H1 (cell line): ENCODE data around the gene KCNMB4. TPM values are rescaled to one million over a fixed set of nuclear protein-coding genes. Genes with fewer than 3 reads are reported as not detected.

Experiments used
- CTCF ChIA-PET: fragments of 300-600 bp; sonication (Branson Sonifier 250); formaldehyde crosslinking; loops from one replicate; lab custom pipeline; 2021; ENCODE audit not compliant: partially characterized antibody; lab: Charles Lee
- POLR2A ChIA-PET: fragments of 300-600 bp; sonication (Branson Sonifier 250); formaldehyde crosslinking; loops from one replicate; lab custom pipeline; 2021; ENCODE audit warnings: inconsistent platforms; ENCODE audit not compliant: partially characterized antibody; lab: Charles Lee
- DNase-seq, 2 experiments: peaks; one replicate each; pipeline versions ENCODE4 v3.0.0 to v3.0.0-alpha.2; 2010 to 2022; ENCODE audit warnings: low spot score in 2 of 2, low read depth in 1 of 2, mixed read lengths in 1 of 2
- FAIRE-seq: peaks from 2 replicates; lab custom pipeline; 2011; peaks lifted over from hg19 to GRCh38; lab: Jason Lieb, UNC
- H2AFZ ChIP-seq: 2 replicates; pipeline ENCODE4 v1.8.1; 2012; ENCODE audit warnings: low read length, inconsistent platforms
- H2AK5ac ChIP-seq: 2 replicates; pipeline ENCODE4 v1.6.1; 2013; ENCODE audit warnings: low read depth, low read length
- H2BK120ac ChIP-seq: replicated peaks from 2 replicates; pipeline ENCODE3; 2013; ENCODE audit warnings: low read depth, low read length, inconsistent platforms
- H2BK12ac ChIP-seq: 2 replicates; pipeline ENCODE4 v1.6.1; 2013; ENCODE audit warnings: low read depth, low read length
- H2BK15ac ChIP-seq: 2 replicates; pipeline ENCODE4 v1.6.1; 2013; ENCODE audit warnings: low read length
- H2BK20ac ChIP-seq: 2 replicates; pipeline ENCODE4 v1.6.1; 2013; ENCODE audit warnings: low read length
- H2BK5ac ChIP-seq: 2 replicates; pipeline ENCODE4 v1.6.1; 2013; ENCODE audit warnings: low read depth, low read length
- H3K14ac ChIP-seq: 2 replicates; pipeline ENCODE4 v1.6.1; 2013; ENCODE audit warnings: inconsistent platforms; ENCODE audit not compliant: insufficient read length
- H3K18ac ChIP-seq: 2 replicates; pipeline ENCODE4 v1.6.1; 2013; ENCODE audit warnings: low read length; ENCODE audit errors: extremely low read depth
- H3K23ac ChIP-seq: 2 replicates; pipeline ENCODE4 v1.6.1; 2013; ENCODE audit warnings: inconsistent platforms; ENCODE audit not compliant: insufficient read length
- H3K23me2 ChIP-seq: 2 replicates; pipeline ENCODE4 v1.6.1; 2013; ENCODE audit warnings: low read depth, low read length
- H3K27ac ChIP-seq: 2 replicates; pipeline ENCODE4 v1.6.1; 2011; ENCODE audit warnings: low read depth, low read length, inconsistent platforms
- H3K27me3 ChIP-seq, 4 experiments: replicated peaks in 1 of 4; 1 replicate in 1 of 4; 2 replicates in 3 of 4; pipeline versions ENCODE4 v1.6.1 to v1.8.1; 2011 to 2013; ENCODE audit warnings: low read length in 3 of 4, mild to moderate bottlenecking in 3 of 4, inconsistent platforms in 2 of 4, mixed read lengths in 2 of 4, moderate library complexity in 1 of 4; ENCODE audit not compliant: control insufficient read depth in 3 of 4, insufficient read depth in 3 of 4; ENCODE audit errors: extremely low read depth in 1 of 4
- H3K36me3 ChIP-seq, 4 experiments: 2 replicates each; pipeline versions ENCODE4 v1.6.1 to v1.8.1; 2011 to 2013; ENCODE audit warnings: mild to moderate bottlenecking in 4 of 4, low read length in 3 of 4, moderate library complexity in 2 of 4, control low read depth in 1 of 4, inconsistent platforms in 1 of 4; ENCODE audit not compliant: insufficient read depth in 4 of 4, control insufficient read depth in 2 of 4
- H3K4ac ChIP-seq: replicated peaks from 2 replicates; pipeline ENCODE3; 2013; ENCODE audit warnings: low read length, low read depth, mixed read lengths, inconsistent platforms; ENCODE audit not compliant: insufficient read length
- H3K4me1 ChIP-seq, 4 experiments: replicated peaks in 1 of 4; 1 replicate in 1 of 4; 2 replicates in 3 of 4; pipeline versions ENCODE4 v1.6.1 to v1.8.1; 2011 to 2013; ENCODE audit warnings: low read length in 3 of 4, inconsistent platforms in 2 of 4, mixed read lengths in 1 of 4; ENCODE audit not compliant: insufficient read depth in 4 of 4, control insufficient read depth in 3 of 4
- H3K4me2 ChIP-seq, 2 experiments: 2 replicates each; pipeline versions ENCODE4 v1.6.1 to v1.8.1; 2011 to 2013; ENCODE audit warnings: low read depth in 2 of 2, low read length in 2 of 2, control low read depth in 1 of 2, inconsistent platforms in 1 of 2, mild to moderate bottlenecking in 1 of 2; ENCODE audit not compliant: insufficient read depth in 1 of 2
- H3K4me3 ChIP-seq, 4 experiments: fragments of 200-600, 300-600 bp in 1 of 4; sonication (generic), shearing (Covaris generic), sonication (Bioruptor Twin) in 1 of 4; 2 replicates each; pipeline versions ENCODE4 v1.5.1 to v1.8.1; 2011 to 2016; ENCODE audit warnings: low read length in 4 of 4, low read depth in 3 of 4, control low read depth in 2 of 4, inconsistent platforms in 2 of 4, mild to moderate bottlenecking in 2 of 4, mixed read lengths in 1 of 4, moderate library complexity in 1 of 4; ENCODE audit not compliant: insufficient read depth in 2 of 4; ENCODE audit errors: extremely low read depth in 1 of 4
- H3K56ac ChIP-seq: replicated peaks from 2 replicates; pipeline ENCODE3; 2013; ENCODE audit warnings: low read depth, mild to moderate bottlenecking, mixed read lengths, low read length, inconsistent platforms; ENCODE audit not compliant: insufficient read length
- H3K79me1 ChIP-seq: 2 replicates; pipeline ENCODE4 v1.6.1; 2013; ENCODE audit warnings: low read depth, low read length, control low read depth
- H3K79me2 ChIP-seq, 2 experiments: 2 replicates each; pipeline versions ENCODE4 v1.6.1 to v1.8.1; 2012 to 2013; ENCODE audit warnings: low read length in 2 of 2, mild to moderate bottlenecking in 2 of 2, inconsistent platforms in 1 of 2; ENCODE audit not compliant: insufficient read depth in 2 of 2, control insufficient read depth in 1 of 2
- H3K9ac ChIP-seq, 4 experiments: replicated peaks in 1 of 4; 1 replicate in 1 of 4; 2 replicates in 3 of 4; pipeline versions ENCODE4 v1.6.1 to v1.8.1; 2011 to 2013; ENCODE audit warnings: low read depth in 3 of 4, low read length in 3 of 4, control low read depth in 2 of 4, mild to moderate bottlenecking in 2 of 4, moderate library complexity in 2 of 4, inconsistent platforms in 1 of 4; ENCODE audit errors: extremely low read depth in 1 of 4
- H3K9me3 ChIP-seq, 2 experiments: 2 replicates each; pipeline versions ENCODE4 v1.6.1 to v1.8.1; 2012 to 2013; ENCODE audit warnings: mild to moderate bottlenecking in 2 of 2, moderate library complexity in 2 of 2, control low read depth in 1 of 2, inconsistent platforms in 1 of 2, low read depth in 1 of 2, low read length in 1 of 2, mixed read lengths in 1 of 2; ENCODE audit not compliant: insufficient read depth in 2 of 2
- H4K20me1 ChIP-seq, 2 experiments: replicated peaks in 1 of 2; 2 replicates each; pipeline versions ENCODE3 to v1.8.1; 2011 to 2013; ENCODE audit warnings: inconsistent platforms in 2 of 2, low read length in 2 of 2, mild to moderate bottlenecking in 1 of 2; ENCODE audit not compliant: insufficient read depth in 2 of 2, control insufficient read depth in 1 of 2
- H4K5ac ChIP-seq: 2 replicates; pipeline ENCODE4 v1.6.1; 2013; ENCODE audit warnings: low read length, low read depth, mixed read lengths, inconsistent platforms; ENCODE audit not compliant: insufficient read length
- H4K8ac ChIP-seq: 2 replicates; pipeline ENCODE4 v1.8.0; 2013; ENCODE audit warnings: mild to moderate bottlenecking, moderate library complexity, low read length, inconsistent platforms; ENCODE audit not compliant: insufficient read depth; ENCODE audit errors: extremely low read depth
- H4K91ac ChIP-seq: replicated peaks from 2 replicates; pipeline ENCODE3; 2013; ENCODE audit warnings: low read length, mixed read lengths, inconsistent platforms; ENCODE audit not compliant: insufficient read length
- CREB1 ChIP-seq: IDR thresholded peaks from 2 replicates; pipeline ENCODE4 v1.6.1; 2012; ENCODE audit warnings: inconsistent platforms
- EGR1 ChIP-seq: IDR thresholded peaks from 2 replicates; pipeline ENCODE4 v1.6.1; 2011; ENCODE audit warnings: low read depth, low read length, borderline replicate concordance
- EP300 ChIP-seq, 2 experiments: IDR thresholded peaks; 1 replicate in 1 of 2; 2 replicates in 1 of 2; pipeline ENCODE4 v1.6.1; 2011 to 2012; ENCODE audit warnings: low read depth in 2 of 2, low read length in 2 of 2, mild to moderate bottlenecking in 2 of 2, borderline replicate concordance in 1 of 2, inconsistent platforms in 1 of 2, moderate library complexity in 1 of 2
- JUN ChIP-seq: IDR thresholded peaks from 2 replicates; pipeline ENCODE4 v1.6.1; 2011; ENCODE audit warnings: low read depth, mild to moderate bottlenecking, improper control_type of control experiment, low read length
- RAD21 ChIP-seq, 2 experiments: IDR thresholded peaks in 1 of 2; conservative IDR thresholded peaks in 1 of 2; 2 replicates each; pipeline ENCODE4 v1.6.1; 2011; ENCODE audit warnings: low read depth in 2 of 2, low read length in 2 of 2, improper control_type of control experiment in 1 of 2, inconsistent platforms in 1 of 2, mild to moderate bottlenecking in 1 of 2, moderate library complexity in 1 of 2
- RXRA ChIP-seq: IDR thresholded peaks from 2 replicates; pipeline ENCODE4 v1.6.1; 2011; ENCODE audit warnings: low read depth, mild to moderate bottlenecking, low read length, moderate library complexity; ENCODE audit not compliant: insufficient read depth
- SAP30 ChIP-seq: fragments of 300-600 bp; sonication (generic); IDR thresholded peaks from 2 replicates; pipeline ENCODE4 v1.7.1; 2012; ENCODE audit warnings: low read length, moderate library complexity, mild to moderate bottlenecking, inconsistent platforms; ENCODE audit not compliant: insufficient read depth, insufficient replicate concordance
- SIN3A ChIP-seq, 2 experiments: IDR thresholded peaks in 1 of 2; conservative IDR thresholded peaks in 1 of 2; 2 replicates each; pipeline ENCODE4 v1.6.1; 2011 to 2012; ENCODE audit warnings: low read length in 2 of 2, improper control_type of control experiment in 1 of 2, low read depth in 1 of 2, mild to moderate bottlenecking in 1 of 2
- TEAD4 ChIP-seq: IDR thresholded peaks from 2 replicates; pipeline ENCODE4 v1.6.1; 2012; ENCODE audit warnings: low read depth, low read length, inconsistent platforms, mixed read lengths
- YY1 ChIP-seq: IDR thresholded peaks from 2 replicates; pipeline ENCODE4 v1.6.1; 2011; ENCODE audit warnings: low read depth, mild to moderate bottlenecking, low read length
- WGBS, 2 experiments: shearing (Covaris generic) in 1 of 2; methylation state at CpG; one replicate each; pipeline versions ENCODE4 v1.1.6 to v1.1.7; 2013 to 2015; ENCODE audit warnings: low lambda C conversion rate in 2 of 2, mixed read lengths in 2 of 2, inconsistent platforms in 1 of 2, low coverage in 1 of 2, missing lambda C conversion rate in 1 of 2; ENCODE audit not compliant: insufficient replicate concordance in 2 of 2, insufficient coverage in 1 of 2, insufficient read length in 1 of 2; ENCODE audit errors: extremely low coverage in 1 of 2, missing lambda C conversion rate in 1 of 2; 5-methylcytosine and 5-hydroxymethylcytosine counted together
- polyA plus RNA-seq, 7 experiments: library from polyadenylated mRNA; depleted of rRNA in 3 of 7; stranded (reverse) in 5 of 7; unstranded in 2 of 7; fragments of >200 nt in 5 of 7; fragments of 200-250 nt in 2 of 7; gene quantifications; 1 replicate in 5 of 7; 2 replicates in 1 of 7; 4 replicates in 1 of 7; pipeline versions ENCODE4 v1.2.1 to v1.2.3, GENCODE V29; 2011 to 2013; ENCODE audit warnings: missing spikeins in 2 of 7, mixed read lengths in 2 of 7
- total RNA-seq: library from RNA; stranded (reverse); fragmentation: NEBNext Ultra II Directional; extraction: Animal tissue kit (Norgen Biotek cat#: 25700); gene quantifications from 2 replicates; pipeline ENCODE4 v1.2.1, GENCODE V29; 2021
- TF ChIP-seq, protein P1 (sequence below), 3 experiments: IDR thresholded peaks; 1 replicate in 2 of 3; 2 replicates in 1 of 3; pipeline versions ENCODE4 v1.5.1 to v1.6.1; 2011; ENCODE audit warnings: low read length in 3 of 3, mild to moderate bottlenecking in 3 of 3, inconsistent platforms in 2 of 3, low read depth in 1 of 3, moderate library complexity in 1 of 3; ENCODE audit not compliant: insufficient read depth in 1 of 3; ENCODE audit errors: control extremely low read depth in 1 of 3

KCNMB4 gene
- total and polyA plus RNA-seq, 2 of the 8 experiments (the other 6 are each of a cell fraction or from before 2014, with no cell fraction given) = 10.9 to 16.0 TPM

DNA sequence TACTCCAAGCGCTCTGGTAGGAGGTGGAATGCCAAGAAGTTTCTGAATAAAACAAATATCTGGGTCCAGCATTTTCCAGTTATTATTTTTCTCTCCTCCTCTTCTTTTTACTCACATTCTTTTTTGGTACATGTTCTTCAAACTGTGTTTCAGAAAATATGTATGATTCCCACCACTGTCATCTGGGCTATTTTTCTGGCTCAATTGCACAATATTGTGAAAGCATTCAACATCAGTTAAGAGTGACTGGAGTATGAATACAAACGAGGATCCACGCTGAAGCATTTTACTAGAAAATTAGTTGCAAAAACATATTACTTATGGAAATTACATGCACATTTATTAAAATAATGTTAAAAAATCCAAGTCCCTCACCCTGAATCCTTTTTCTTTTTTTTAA is 61.5 kb downstream of the KCNMB4 start:
- no peaks in the 10 kb centered on the region for H3K27me3 ChIP-seq
- CTCF ChIA-PET = no interaction called here
- H2AK5ac ChIP-seq = no peak overlapping the region
- H2BK120ac ChIP-seq = no peak overlapping the region
- H2BK12ac ChIP-seq = no peak overlapping the region
- FAIRE-seq (no peak), DNase-seq (no peak)
- no peak overlapping the region for H3K9ac ChIP-seq
- H4K20me1 ChIP-seq = no peaks in the 10 kb centered on the region
- H3K79me1 ChIP-seq = peaks cover 3% of the 10 kb centered on the region; the same call in 1 of the 2 replicates
- no peak overlapping the region for H2BK20ac ChIP-seq
- H3K18ac ChIP-seq = no peak overlapping the region
- H4K5ac ChIP-seq = no peak overlapping the region
- 94% methylated on average over 3 of the region's 3 CpGs; no CpG with 5 or more reads in 1 of the 2 experiments for WGBS, 2 experiments
- H3K36me3 ChIP-seq = peaks cover 0 to 4% (median 0%) of the 10 kb centered on the region in 4 experiments; a peak in 1 of 8 replicates
- H4K91ac ChIP-seq = no peak overlapping the region
- no peak overlapping the region for H2AFZ ChIP-seq
- H3K79me2 ChIP-seq = no peaks in the 10 kb centered on the region
- H3K56ac ChIP-seq = no peak overlapping the region
- H3K4me3 ChIP-seq = no peak overlapping the region
- H3K23me2 ChIP-seq = no peaks in the 10 kb centered on the region
- H3K4me1 ChIP-seq = no peaks in the 10 kb centered on the region
- no peak overlapping the region for H2BK15ac ChIP-seq
- no peak overlapping the region for H3K14ac ChIP-seq
- H3K27ac ChIP-seq = no peak overlapping the region
- no peak overlapping the region for H3K4ac ChIP-seq
- no peak overlapping the region for H2BK5ac ChIP-seq
- no peak overlapping the region for H3K4me2 ChIP-seq
- H4K8ac ChIP-seq = no peak overlapping the region
- POLR2A ChIA-PET = no interaction called here
- no peak overlapping the region for H3K23ac ChIP-seq
- no peaks in the 10 kb centered on the region for H3K9me3 ChIP-seq
- TF ChIP-seq JUN (no peak), RAD21 (IDR thresholded peaks at IDR 0.05 in 1 of 2, conservative IDR thresholded peaks at IDR 0.05 in 1 of 2; ENCODE audit: low read depth in 2 of 2, low read length in 2 of 2) (no peak), YY1 (no peak), SAP30 (no peak), EP300 (IDR thresholded peaks at IDR 0.05; ENCODE audit: borderline replicate concordance in 1 of 2, low read depth in 2 of 2, low read length in 2 of 2) (no peak), RXRA (no peak), CREB1 (no peak), SIN3A (conservative IDR thresholded peaks at IDR 0.05 in 1 of 2, IDR thresholded peaks at IDR 0.05 in 1 of 2; ENCODE audit: low read depth in 1 of 2, low read length in 2 of 2) (no peak), TEAD4 (no peak), EGR1 (no peak)
- TF ChIP-seq, protein P1, sequence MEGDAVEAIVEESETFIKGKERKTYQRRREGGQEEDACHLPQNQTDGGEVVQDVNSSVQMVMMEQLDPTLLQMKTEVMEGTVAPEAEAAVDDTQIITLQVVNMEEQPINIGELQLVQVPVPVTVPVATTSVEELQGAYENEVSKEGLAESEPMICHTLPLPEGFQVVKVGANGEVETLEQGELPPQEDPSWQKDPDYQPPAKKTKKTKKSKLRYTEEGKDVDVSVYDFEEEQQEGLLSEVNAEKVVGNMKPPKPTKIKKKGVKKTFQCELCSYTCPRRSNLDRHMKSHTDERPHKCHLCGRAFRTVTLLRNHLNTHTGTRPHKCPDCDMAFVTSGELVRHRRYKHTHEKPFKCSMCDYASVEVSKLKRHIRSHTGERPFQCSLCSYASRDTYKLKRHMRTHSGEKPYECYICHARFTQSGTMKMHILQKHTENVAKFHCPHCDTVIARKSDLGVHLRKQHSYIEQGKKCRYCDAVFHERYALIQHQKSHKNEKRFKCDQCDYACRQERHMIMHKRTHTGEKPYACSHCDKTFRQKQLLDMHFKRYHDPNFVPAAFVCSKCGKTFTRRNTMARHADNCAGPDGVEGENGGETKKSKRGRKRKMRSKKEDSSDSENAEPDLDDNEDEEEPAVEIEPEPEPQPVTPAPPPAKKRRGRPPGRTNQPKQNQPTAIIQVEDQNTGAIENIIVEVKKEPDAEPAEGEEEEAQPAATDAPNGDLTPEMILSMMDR (IDR thresholded peaks at IDR 0.05; ENCODE audit: control extremely low read depth in 1 of 3, insufficient read depth in 1 of 3, low read depth in 1 of 3, low read length in 3 of 3) = no peak
